MM.1S (cell line): ENCODE data around the gene FER.

ENCODE experiments used
- CTCF ChIP-seq: fragments of 300-600 bp; sonication (generic); IDR thresholded peaks from 2 replicates; pipeline ENCODE4 v1.5.1; 2016; ENCODE audit warnings: antibody characterized with exemption, low read length, mixed read lengths
- EZH2 ChIP-seq: fragments of 300-600 bp; sonication (generic); optimal IDR thresholded peaks from 2 replicates; pipeline ENCODE3; 2017; ENCODE audit warnings: low read depth, mild to moderate bottlenecking, antibody characterized with exemption, low read length, mixed read lengths

- TF ChIP-seq CTCF: no peak
- TF ChIP-seq EZH2: no peak
These were observed 54.1 kb downstream of the FER start for GRCh38 chr5:108801776-108802175.
